ENCODE measurements around the gene SAP30BP.
A peak's percentile ranks its signal among the peaks of the same experiment; 100 is the strongest.

Gene SAP30BP

GRCh38 chr17:75743625-75744206 lies 76.6 kb downstream of the SAP30BP start:
- no peak for DNase-seq

DNA sequence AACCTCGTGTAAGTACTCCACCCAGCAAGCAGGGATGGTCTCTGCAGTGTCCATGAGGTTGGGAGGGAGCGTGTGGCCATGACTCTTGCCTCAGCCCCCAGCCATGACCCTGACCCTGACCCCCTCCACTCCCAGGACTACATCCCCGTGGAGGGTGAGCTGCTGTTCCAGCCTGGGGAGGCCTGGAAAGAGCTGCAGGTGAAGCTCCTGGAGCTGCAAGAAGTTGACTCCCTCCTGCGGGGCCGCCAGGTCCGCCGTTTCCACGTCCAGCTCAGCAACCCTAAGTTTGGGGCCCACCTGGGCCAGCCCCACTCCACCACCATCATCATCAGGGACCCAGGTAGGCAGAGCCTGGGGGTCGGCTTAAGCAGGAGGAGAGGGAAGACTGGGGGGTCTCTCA lies 81.6 kb downstream of the SAP30BP start:
- no peak for DNase-seq

DNA sequence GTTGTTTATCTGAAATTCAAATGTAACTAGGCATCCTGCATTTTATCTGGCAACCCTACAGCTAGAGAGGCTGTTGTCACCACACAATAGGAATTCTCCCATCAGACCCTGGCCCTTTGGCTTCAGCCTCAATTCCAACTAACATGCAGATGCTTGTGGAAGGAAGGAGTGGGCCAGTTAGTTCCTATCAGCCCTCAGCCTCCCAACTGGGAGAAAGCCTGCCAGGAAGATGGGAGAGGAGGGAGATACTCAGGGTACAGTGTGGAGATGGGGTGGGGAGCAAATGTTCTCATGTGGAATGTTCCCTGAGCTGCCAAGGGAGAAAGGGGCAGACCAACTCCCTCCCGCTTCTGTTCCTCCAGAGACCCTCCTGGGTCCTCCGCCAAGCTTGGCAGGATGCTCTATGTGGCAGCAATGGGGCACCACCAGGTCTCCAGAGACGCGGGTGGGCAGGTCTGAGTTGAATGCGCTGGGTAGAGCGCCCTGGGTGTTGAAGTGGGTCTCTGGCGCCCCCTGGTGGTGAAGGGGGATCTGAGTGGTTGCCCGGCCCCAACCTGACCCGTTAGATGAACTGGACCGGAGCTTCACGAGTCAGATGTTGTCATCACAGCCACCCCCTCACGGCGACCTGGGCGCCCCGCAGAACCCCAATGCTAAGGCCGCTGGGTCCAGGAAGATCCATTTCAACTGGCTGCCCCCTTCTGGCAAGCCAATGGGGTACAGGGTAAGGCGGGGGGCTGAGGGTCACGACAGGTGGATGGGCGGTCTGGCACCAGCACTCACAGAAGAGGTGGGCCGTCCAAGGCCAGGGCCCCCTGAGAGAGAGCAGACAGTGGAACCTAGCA lies 82.6 kb downstream of the SAP30BP start:
- peak; percentile 83 for DNase-seq

GRCh38 chr17:75750661-75751423 lies 83.7 kb downstream of the SAP30BP start:
- DNase-seq, result no peak

GRCh38 chr17:75751676-75752404 lies 84.7 kb downstream of the SAP30BP start:
- no peak for DNase-seq

DNA sequence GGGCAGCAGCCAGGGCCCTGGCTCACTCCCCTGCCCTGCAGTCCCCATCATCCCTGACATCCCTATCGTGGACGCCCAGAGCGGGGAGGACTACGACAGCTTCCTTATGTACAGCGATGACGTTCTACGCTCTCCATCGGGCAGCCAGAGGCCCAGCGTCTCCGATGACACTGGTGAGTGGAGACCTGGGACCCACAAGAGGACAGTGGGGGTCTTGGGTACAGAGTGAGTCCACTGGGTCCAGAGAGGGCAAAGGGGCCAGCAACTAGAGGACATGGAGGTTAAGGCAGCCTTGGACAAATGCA lies 85.2 kb downstream of the SAP30BP start:
- DNase-seq, result no peak

DNA sequence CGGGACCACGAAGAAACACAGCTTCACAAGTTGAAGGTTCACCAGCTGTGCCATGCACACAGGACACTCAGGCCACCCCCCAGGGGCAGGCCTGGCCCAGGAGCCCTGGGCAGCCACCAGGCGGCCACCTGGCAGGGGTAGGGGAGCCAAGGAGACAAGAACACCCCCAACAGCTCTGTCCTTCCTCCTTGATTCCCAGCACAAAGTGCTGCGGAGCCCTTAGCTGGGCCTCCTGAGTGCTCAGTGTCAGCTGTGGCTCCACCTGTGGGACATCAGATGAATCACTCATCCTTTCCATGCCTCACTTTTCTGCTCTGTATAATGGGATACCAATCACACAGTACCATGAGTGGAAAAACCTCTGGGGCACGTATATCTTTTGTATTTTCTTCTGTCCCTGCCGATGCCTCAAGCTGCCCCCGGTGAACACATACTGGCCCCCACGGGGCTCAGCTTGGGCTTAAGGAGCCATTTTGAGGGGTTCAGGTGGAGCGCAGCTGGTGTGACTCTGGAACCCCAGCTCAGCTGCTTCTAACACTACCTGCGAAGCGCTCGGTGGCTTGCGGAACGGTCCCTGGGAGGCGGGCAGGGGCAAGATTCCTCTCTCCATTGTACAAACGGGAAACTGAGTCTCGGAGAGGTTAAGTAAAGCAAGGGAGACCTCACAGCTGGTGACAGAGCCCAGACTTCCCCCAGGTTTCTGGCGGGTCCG lies 85.8 kb downstream of the SAP30BP start:
- DNase-seq, result no peak

- peak; percentile 75 for DNase-seq
Measured at GRCh38 chr17:75753514-75754377, 86.6 kb downstream of the SAP30BP start.

DNA sequence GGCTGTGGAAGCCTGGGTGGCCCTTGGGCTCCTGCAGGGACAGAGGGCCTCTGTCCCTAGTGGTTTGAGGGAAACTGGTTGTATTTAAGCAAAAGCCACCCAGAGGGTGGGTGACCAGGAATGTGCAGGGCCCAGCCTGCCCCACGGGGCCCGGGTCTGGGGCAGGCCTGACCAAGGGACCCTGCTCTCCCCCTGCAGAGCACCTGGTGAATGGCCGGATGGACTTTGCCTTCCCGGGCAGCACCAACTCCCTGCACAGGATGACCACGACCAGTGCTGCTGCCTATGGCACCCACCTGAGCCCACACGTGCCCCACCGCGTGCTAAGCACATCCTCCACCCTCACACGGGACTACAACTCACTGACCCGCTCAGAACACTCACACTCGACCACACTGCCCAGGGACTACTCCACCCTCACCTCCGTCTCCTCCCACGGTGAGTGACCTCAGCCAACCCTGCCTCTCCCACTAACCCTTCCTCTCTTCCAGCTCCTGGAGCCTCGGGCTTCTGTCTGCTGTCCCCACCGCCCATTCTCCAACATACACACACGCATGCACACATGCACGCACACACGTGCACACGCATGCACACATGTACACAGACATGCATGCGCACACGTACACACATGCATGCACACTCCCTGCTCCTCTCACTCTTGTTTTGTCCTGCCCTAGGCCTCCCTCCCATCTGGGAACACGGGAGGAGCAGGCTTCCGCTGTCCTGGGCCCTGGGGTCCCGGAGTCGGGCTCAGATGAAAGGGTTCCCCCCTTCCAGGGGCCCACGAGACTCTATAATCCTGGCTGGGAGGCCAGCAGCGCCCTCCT lies 87.5 kb downstream of the SAP30BP start:
- DNase-seq, result no peak

DNA sequence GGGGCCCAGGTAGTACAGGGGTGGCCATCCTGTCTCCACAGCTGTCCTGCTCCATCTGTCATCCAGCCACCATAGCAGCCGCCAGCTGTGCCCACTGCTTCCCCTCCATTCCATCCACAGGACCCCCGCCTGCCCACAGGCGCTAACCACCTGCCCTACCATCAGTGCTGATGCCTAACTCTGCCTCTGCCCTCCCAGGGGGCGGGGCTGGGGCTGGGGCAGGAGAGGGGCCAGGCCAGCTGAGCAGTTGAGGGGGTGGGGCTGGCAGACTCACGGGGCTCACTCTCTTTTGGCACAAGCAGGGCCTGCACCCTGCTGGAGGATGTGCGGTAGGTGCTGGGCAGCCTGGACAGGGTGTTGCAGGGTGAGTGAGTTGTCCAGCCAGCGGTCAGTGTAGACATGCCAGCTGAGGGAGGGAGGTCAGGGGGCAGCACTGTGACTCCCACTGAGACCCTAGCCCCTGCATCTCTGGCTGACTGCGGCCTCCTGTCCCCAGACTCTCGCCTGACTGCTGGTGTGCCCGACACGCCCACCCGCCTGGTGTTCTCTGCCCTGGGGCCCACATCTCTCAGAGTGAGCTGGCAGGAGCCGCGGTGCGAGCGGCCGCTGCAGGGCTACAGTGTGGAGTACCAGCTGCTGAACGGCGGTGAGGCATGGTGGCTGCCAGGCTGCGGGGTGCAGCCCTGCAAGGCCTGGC lies 88.2 kb downstream of the SAP30BP start:
- DNase-seq, result no peak

GRCh38 chr17:75755990-75756389 lies 88.9 kb downstream of the SAP30BP start:
- no peak for DNase-seq

DNA sequence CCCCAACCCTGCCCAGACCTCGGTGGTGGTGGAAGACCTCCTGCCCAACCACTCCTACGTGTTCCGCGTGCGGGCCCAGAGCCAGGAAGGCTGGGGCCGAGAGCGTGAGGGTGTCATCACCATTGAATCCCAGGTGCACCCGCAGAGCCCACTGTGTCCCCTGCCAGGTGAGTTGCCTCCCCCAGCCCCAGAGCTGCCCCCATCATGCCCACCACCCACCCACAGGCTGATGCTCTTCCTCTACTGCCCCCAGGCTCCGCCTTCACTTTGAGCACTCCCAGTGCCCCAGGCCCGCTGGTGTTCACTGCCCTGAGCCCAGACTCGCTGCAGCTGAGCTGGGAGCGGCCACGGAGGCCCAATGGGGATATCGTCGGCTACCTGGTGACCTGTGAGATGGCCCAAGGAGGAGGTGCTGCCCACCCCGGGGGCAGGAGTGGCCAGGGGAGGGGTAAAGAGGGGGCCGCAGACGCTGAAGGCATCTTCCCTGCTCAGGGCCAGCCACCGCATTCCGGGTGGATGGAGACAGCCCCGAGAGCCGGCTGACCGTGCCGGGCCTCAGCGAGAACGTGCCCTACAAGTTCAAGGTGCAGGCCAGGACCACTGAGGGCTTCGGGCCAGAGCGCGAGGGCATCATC lies 89.4 kb downstream of the SAP30BP start:
- no peak for DNase-seq

DNA sequence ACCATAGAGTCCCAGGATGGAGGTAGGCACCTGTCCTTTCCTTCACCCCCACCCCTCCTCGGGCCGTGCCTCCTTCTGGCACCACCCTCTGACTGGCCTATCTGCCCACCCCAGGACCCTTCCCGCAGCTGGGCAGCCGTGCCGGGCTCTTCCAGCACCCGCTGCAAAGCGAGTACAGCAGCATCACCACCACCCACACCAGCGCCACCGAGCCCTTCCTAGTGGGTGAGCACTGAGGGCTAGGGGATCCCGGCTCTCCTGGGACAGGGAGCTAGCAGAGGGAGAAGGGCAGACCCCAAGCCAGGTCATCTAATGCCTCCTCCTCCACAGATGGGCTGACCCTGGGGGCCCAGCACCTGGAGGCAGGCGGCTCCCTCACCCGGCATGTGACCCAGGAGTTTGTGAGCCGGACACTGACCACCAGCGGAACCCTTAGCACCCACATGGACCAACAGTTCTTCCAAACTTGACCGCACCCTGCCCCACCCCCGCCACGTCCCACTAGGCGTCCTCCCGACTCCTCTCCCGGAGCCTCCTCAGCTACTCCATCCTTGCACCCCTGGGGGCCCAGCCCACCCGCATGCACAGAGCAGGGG lies 90.0 kb downstream of the SAP30BP start:
- DNase-seq, result no peak
